Fibroblast of villous mesenchyme (primary cell): ENCODE measurements around the gene FDPS. TPM values are rescaled to one million over a fixed set of nuclear protein-coding genes. Genes with fewer than 3 reads are reported as not detected.

ENCODE experiments used
- DNase-seq: peaks from one replicate; pipeline ENCODE4 v3.0.0-alpha.2; 2010; ENCODE audit warnings: low read depth
- H3K4me3 ChIP-seq: 2 replicates; pipeline ENCODE4 v1.5.1; 2011; ENCODE audit warnings: low read depth, mild to moderate bottlenecking, low read length
- CTCF ChIP-seq: IDR thresholded peaks from 2 replicates; pipeline ENCODE4 v1.5.1; 2012; ENCODE audit warnings: low read depth, mild to moderate bottlenecking, low read length; ENCODE audit not compliant: insufficient read depth
- total RNA-seq: library from RNA; depleted of rRNA; stranded (reverse); fragments of >200 nt; gene quantifications from 2 replicates; pipeline ENCODE4 v1.2.3, GENCODE V29; 2012

Gene FDPS
- total RNA-seq, 1 donor, result 427 TPM

- no peak for TF ChIP-seq CTCF
- no peak for DNase-seq
- no peak overlapping the region for H3K4me3 ChIP-seq
These were observed 9.4 kb downstream of the FDPS start for GRCh38 chr1:155318082-155318481.

- no peak overlapping the region for H3K4me3 ChIP-seq
- TF ChIP-seq CTCF, result no peak
- no peak for DNase-seq
These were observed 10.9 kb downstream of the FDPS start for GRCh38 chr1:155319536-155319935.

- DNase-seq, result no peak
- no peak for TF ChIP-seq CTCF
- H3K4me3 ChIP-seq, result peak overlapping the region; percentile 94
These were observed 11.6 kb downstream of the FDPS start for GRCh38 chr1:155320252-155320651.

GRCh38 chr1:155320661-155321617 lies 12.3 kb downstream of the FDPS start, which contains the start of gene RUSC1:
TSS of gene RUSC1 (plus strand) at chr1:155320894. CDS start at chr1:155321774, 880 bp downstream.
- no peak for TF ChIP-seq CTCF
- DNase-seq, result peak; percentile 63
- H3K4me3 ChIP-seq, result peak within 1 kb of the TSS; percentile 94

- no peak for TF ChIP-seq CTCF
- no peak for DNase-seq
These were observed 13.2 kb downstream of the FDPS start for GRCh38 chr1:155321639-155322503.

GRCh38 chr1:155322571-155322952 lies 13.9 kb downstream of the FDPS start:
- peak overlapping the region; percentile 94 for H3K4me3 ChIP-seq
- no peak for TF ChIP-seq CTCF
- DNase-seq, result peak; percentile 52

More at GRCh38 chr1:155321639-155322503, 13.2 kb downstream of the FDPS start:
- H3K4me3 ChIP-seq, result peak overlapping the region; percentile 94
